COLO829 (cell line): ENCODE results near the gene PPP6R2.
"Not testable (repeated sequence)": the region's sequence is repeated elsewhere in the genome, so short reads cannot be mapped to it uniquely, and the experiment has no call there.

Experiments
- DNase-seq: peaks from one replicate; pipeline ENCODE4 v3.0.0; 2012; ENCODE audit warnings: low spot score

PPP6R2 gene

GRCh38 chr22:50400931-50401330 is 57.8 kb downstream of the PPP6R2 start:
- DNase-seq = no peak

GRCh38 chr22:50401907-50402306 is 58.8 kb downstream of the PPP6R2 start:
- no peak for DNase-seq

GRCh38 chr22:50403701-50404101 is 60.6 kb downstream of the PPP6R2 start:
- no peak for DNase-seq

GRCh38 chr22:50406416-50407170 is 63.5 kb downstream of the PPP6R2 start:
- no peak for DNase-seq

DNA sequence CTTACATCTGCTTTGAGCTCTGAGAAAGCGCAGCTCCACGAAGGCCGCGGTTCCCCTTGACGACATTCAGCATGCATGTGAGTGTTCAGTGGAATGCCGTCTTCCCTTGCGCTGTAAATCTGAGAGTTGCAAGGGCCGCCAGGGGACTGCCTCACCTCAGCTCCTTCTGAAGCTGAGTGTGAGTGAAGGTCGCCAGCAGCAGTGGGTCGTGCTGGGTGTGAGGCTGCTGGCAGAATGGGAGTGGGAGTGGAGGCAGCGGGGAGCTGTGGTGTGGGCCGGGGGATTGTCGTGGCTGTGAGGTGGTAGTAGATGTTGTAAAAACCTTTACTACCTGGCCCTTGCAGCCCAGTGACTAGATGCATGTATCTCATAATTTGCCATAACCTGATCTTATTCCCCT is 65.2 kb downstream of the PPP6R2 start:
- no peak for DNase-seq

DNA sequence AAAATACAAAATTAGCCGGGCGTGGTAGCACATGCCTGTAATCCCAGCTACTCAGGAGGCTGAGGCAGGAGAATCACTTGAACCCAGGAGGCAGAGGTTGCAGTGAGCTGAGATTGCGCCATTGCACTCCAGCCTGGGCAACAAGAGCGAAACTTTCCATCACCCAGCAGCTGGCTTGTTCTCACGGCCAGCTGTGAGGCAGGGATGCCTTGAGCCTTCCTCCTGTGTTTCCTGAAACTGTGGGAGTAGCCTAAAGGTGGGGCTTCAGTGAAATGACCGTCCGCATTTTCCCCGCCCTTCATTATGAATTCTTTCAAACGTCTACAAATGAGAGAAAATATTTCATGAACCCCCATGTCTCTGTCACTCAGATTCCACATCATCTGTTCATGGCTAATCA is 65.8 kb downstream of the PPP6R2 start:
- DNase-seq = not testable (repeated sequence)

DNA sequence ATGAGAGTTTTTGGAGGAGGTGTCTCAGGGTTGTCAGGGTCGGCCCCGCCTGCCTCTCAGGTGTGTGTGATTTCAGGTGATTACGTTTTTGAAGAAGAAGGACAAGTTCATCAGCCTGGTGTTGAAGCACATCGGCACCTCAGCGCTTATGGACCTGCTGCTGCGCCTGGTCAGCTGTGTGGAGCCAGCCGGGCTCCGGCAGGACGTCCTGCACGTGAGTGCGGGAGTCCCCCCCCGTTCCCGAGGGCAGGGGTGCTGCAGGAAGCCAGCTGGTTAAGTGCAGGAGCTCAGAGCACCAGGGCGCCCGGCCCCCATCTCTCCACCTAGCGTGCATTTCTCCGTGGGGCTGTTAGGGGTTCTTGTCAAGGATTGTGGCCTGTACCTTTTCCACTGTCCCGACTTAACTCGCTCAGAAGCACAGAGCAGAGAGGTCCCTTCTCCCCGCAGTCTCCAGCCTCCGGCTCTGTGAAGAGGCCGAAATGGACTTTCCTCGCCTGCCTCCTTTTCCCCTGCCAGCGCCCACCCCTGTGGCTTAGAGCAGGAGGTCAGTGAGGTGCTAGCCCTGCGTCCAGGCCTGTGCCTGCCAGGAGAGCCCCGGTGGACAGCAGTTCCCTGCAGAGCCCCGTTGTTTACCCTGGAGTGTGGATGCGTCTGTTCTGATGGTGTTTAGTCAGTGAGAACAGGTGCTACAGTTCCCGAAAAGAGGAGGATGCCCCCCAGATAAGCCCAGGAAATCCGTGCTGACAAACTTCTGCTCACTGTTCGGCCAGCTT is 71.5 kb downstream of the PPP6R2 start:
- DNase-seq = no peak

- no peak for DNase-seq
These were observed 72.3 kb downstream of the PPP6R2 start for GRCh38 chr22:50415426-50415825.

DNA sequence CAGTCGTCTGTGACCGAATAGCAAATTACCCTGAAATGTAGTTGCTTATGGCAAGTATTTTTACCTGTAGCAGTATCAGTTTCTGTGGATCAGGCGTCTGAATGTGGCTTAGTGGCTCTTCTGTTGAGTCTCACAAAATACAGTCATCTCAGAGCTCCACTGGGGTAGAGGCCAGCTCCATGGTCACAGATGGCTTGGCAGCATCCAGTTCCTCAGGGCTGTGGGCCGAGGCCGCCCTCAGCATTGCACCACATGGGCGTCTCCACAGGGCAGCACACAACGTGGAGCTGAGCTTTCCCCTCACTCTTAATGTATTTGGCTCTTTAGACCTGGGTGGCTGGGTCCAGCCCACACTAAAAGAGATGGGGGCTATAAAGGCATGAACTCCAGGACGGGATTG is 73.9 kb downstream of the PPP6R2 start:
- no peak for DNase-seq

- no peak for DNase-seq
These were observed 74.5 kb downstream of the PPP6R2 start for GRCh38 chr22:50417411-50418210.

DNA sequence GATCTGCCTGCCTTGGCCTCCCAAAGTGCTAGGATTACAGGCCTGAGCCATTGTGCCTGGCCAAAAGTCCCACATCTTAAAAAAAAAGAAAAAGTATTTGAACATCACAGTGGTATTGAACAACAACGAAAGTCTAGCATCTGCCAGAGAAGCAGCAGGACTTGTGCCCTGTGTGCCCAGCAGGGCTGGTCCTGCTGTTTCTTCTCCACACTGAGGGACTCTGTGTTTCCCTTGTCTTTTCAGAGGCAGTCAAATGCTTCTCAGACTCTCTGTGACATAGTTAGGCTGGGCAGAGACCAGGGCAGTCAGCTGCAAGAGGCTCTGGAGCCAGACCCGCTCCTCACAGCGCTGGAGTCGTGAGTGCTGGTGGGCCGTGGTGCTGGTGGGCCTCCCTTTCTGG is 75.5 kb downstream of the PPP6R2 start:
- no peak for DNase-seq

DNA sequence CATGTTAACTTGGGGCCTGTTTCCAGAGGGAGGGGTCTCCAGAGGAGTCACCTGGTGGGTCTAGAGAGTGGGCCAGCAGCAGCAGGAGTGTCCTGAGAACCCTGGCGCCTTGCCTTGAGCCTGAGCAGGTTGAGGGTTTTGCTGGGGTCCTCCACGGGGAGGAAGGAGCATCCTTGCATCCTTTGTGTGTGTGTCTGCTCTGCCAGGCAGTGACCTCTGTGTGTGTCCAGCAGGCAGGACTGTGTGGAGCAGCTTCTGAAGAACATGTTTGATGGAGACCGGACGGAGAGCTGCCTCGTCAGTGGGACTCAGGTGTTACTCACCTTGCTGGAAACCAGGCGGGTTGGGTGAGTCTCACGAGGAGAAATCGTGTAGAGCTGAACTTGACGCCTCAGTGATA is 76.0 kb downstream of the PPP6R2 start:
- no peak for DNase-seq

GRCh38 chr22:50420015-50420414 is 76.9 kb downstream of the PPP6R2 start:
- DNase-seq = no peak

- DNase-seq = no peak
These were observed 77.5 kb downstream of the PPP6R2 start for GRCh38 chr22:50420581-50420980.

DNA sequence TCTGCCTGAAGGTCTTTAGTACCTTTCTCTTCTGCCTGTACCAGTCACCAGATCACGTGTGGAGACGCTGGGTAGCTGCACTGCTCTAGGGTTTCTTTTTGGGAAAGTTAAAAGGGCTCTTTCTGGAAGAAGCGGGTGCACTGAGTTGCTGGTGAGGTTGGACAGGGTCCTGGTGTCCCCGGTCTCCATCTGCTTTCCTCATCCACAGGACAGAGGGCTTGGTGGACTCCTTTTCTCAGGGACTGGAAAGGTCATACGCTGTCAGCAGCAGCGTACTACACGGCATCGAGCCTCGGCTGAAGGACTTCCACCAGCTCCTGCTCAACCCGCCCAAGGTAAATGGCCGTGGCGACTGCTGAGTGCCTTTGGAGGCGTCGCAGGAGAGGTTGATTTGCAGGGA is 78.9 kb downstream of the PPP6R2 start:
- DNase-seq = no peak

GRCh38 chr22:50422961-50423815 is 80.1 kb downstream of the PPP6R2 start:
- DNase-seq = no peak

DNA sequence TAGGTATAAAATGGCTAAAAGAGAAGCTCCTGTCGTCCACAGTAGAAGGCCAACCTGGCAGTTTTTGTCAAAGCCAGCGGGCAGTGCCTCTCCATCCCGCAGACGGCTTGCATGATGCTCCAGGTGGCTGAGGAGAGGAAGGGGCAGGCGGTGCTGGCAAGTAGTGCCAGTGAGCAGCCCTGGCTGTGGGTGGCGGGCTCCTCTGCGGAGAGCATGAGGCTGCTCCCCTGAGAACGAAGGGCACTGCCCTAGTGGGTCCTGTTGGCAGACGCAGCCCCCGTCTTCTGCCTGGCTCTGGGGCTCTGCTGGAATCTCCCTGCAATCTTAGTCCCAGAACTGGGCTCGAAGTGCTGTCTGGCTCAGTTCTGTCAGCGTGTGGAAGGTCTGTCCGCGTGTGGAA is 80.8 kb downstream of the PPP6R2 start:
- DNase-seq = no peak

- DNase-seq = no peak
These were observed 82.2 kb downstream of the PPP6R2 start for GRCh38 chr22:50425179-50425916.

DNA sequence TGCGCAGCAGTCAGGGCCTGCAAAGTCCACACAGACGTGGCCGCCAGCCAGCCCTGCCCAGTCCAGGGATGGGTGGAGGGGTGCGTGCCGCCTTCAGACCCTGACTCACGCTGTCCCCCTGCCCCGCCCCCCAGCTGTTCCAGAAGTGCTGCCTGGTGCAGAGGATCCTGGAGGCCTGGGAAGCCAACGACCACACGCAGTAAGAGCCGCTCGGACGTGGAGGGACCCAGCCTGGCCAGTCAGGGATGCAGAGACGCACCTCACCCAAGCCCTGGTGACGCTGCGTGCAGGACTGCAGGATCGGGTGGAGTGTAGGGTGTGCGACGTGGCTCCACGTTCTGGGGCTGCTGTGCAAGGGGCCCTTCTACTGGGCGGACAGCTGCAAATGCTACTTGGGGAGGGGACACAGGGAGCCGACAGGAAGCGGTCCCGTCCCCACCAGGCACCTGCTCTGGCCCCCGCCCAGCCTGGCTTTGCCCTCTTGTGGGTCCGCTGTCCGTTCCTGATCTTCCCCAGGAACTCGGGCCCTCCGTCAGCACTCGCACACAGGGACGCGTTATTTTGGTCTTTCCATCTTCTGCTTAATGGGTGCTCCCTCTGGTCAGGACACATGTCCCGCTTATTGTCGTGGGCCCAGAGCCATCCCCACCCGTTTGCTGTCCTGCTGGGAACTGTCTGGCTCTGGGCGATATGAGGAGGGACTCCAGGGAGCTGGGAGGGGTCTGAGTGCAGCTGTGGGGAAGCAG is 89.2 kb downstream of the PPP6R2 start:
- DNase-seq = no peak

GRCh38 chr22:50432877-50433510 is 89.9 kb downstream of the PPP6R2 start:
- DNase-seq = not testable (repeated sequence)
